Left ventricle myocardium inferior (tissue), 1 donor: ENCODE data around the gene SART1. TPM values are rescaled to one million over a fixed set of nuclear protein-coding genes. Genes with fewer than 3 reads are reported as not detected.

Experiments used
- DNase-seq: peaks from one replicate; pipeline ENCODE4 v3.0.0-alpha.2; 2020
- H3K27ac ChIP-seq: fragments of 200-600 bp; replicated peaks from 2 replicates; pipeline ENCODE4 v1.8.0; 2021
- H3K27me3 ChIP-seq: fragments of 200-600 bp; 2 replicates; pipeline ENCODE4 v1.8.0; 2021; ENCODE audit warnings: low read depth
- H3K36me3 ChIP-seq: fragments of 200-600 bp; 2 replicates; pipeline ENCODE4 v1.8.0; 2021
- H3K4me1 ChIP-seq: fragments of 200-600 bp; 2 replicates; pipeline ENCODE4 v1.8.0; 2021
- H3K4me3 ChIP-seq: fragments of 200-600 bp; 2 replicates; pipeline ENCODE4 v1.8.0; 2021; ENCODE audit warnings: mild to moderate bottlenecking, moderate library complexity
- H3K9me3 ChIP-seq: fragments of 200-600 bp; replicated peaks from 2 replicates; pipeline ENCODE4 v1.8.0; 2021
- CTCF ChIP-seq: fragments of 200-600 bp; IDR thresholded peaks from 2 replicates; pipeline ENCODE4 v1.8.0; 2021; ENCODE audit warnings: antibody characterized with exemption, mild to moderate bottlenecking, borderline replicate concordance
- intact Hi-C: fragments of 100-400 bp; cut with micrococcal nuclease; formaldehyde crosslinking; loops from one replicate; pipeline ENCODE4 v1.11.0; 2022
- total RNA-seq: library from RNA; stranded (reverse); fragmentation: NEBNext Ultra II Directional; extraction: Animal tissue kit (Norgen Biotek cat#: 25700); gene quantifications from one replicate; pipeline ENCODE4 v1.2.1, GENCODE V29; 2021
- donor health status: DM: no; HTN: yes; CAD: no; lungs with severe emphysema.

The SART1 gene
- total RNA-seq, 1 donor from 2014 or later, result 30.7 TPM

GRCh38 chr11:65968600-65969482, 7.3 kb downstream of the SART1 start:
- Histone ChIP-seq H3K4me1 (peaks cover 8% of the 10 kb centered on the region), H3K4me3 (no peak overlapping the region), H3K27ac (no peak overlapping the region), H3K36me3 (peaks cover 73% of the 10 kb centered on the region), H3K9me3 (no peaks in the 10 kb centered on the region), H3K27me3 (no peaks in the 10 kb centered on the region)
- TF ChIP-seq CTCF, result no peak
- intact Hi-C loops, result no loop called here
- DNase-seq, result no peak

DNA sequence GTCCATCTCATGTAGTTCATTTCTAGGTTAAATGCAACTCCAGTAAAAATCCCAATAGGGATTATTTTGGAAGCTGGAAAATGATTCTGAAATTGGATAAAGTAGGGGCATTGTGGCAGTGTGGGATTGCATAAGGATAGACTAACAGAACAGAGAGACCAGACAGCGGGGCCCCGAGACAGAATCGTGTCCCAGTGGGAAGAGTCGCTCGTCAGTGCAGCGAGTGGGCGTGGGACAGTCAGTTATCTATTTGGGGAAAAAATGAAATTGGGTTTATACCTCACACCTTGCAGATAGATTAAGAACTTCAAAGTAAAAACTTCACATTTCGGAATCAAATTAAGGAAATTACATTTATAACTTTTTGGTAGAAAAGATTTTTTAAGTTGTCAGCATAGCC, 10.6 kb downstream of the SART1 start:
- Histone ChIP-seq H3K4me1 (no peaks in the 10 kb centered on the region), H3K27me3 (no peaks in the 10 kb centered on the region), H3K9me3 (no peaks in the 10 kb centered on the region), H3K4me3 (no peak overlapping the region), H3K36me3 (peaks cover 58% of the 10 kb centered on the region), H3K27ac (no peak overlapping the region)
- no peak for DNase-seq
- intact Hi-C loops, result no loop called here
- TF ChIP-seq CTCF, result no peak

DNA sequence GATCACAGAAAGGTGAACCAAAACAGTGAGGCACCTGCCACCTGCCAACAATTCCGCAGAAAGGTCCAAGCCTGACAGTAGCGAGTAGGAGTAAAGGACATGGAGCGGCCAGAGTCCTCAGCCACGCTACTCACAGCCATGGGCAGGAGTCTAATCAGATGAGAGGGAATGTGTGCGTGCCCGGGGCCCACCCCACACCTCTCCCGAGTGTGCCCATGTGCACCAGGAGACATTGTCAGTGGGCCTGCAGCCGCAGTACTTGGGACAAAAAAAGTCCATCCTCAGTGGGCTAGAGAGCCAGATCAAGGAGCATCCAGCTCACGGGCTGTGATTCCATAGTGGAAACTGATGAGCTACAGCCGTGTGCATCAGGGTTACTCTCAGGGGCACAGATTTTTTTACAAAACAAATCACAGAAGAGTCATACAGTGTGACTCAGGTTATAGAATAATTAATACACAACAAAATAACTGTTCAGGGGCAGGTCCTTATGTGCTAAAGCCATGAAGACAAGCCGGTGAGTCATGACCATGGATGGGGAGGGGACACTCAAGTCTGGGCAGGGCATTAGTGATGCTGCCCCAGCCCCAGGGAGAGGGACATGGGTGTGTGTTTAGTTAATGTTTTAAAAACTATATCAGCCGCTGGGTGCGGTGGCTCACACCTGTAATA, 12.0 kb downstream of the SART1 start:
- Histone ChIP-seq H3K9me3 (no peaks in the 10 kb centered on the region), H3K36me3 (peaks cover 58% of the 10 kb centered on the region), H3K27me3 (no peaks in the 10 kb centered on the region), H3K4me1 (no peaks in the 10 kb centered on the region), H3K27ac (no peak overlapping the region), H3K4me3 (no peak overlapping the region)
- DNase-seq, result no peak
- TF ChIP-seq CTCF, result no peak
- intact Hi-C loops, result no loop called here

- no peaks in the 10 kb centered on the region for H3K4me1 ChIP-seq
- no peak overlapping the region for H3K27ac ChIP-seq
- H3K36me3 ChIP-seq, result peaks cover 53% of the 10 kb centered on the region
- intact Hi-C loops, result loop anchor here (5.0 kb wide), 1 partner anchor 353 kb away; no protein-coding TSS in a partner anchor
- no peak for TF ChIP-seq CTCF
- no peaks in the 10 kb centered on the region for H3K27me3 ChIP-seq
- DNase-seq, result no peak
- H3K9me3 ChIP-seq, result no peaks in the 10 kb centered on the region
- no peak overlapping the region for H3K4me3 ChIP-seq
Measured at GRCh38 chr11:65975771-65976170, 14.2 kb downstream of the SART1 start.

DNA sequence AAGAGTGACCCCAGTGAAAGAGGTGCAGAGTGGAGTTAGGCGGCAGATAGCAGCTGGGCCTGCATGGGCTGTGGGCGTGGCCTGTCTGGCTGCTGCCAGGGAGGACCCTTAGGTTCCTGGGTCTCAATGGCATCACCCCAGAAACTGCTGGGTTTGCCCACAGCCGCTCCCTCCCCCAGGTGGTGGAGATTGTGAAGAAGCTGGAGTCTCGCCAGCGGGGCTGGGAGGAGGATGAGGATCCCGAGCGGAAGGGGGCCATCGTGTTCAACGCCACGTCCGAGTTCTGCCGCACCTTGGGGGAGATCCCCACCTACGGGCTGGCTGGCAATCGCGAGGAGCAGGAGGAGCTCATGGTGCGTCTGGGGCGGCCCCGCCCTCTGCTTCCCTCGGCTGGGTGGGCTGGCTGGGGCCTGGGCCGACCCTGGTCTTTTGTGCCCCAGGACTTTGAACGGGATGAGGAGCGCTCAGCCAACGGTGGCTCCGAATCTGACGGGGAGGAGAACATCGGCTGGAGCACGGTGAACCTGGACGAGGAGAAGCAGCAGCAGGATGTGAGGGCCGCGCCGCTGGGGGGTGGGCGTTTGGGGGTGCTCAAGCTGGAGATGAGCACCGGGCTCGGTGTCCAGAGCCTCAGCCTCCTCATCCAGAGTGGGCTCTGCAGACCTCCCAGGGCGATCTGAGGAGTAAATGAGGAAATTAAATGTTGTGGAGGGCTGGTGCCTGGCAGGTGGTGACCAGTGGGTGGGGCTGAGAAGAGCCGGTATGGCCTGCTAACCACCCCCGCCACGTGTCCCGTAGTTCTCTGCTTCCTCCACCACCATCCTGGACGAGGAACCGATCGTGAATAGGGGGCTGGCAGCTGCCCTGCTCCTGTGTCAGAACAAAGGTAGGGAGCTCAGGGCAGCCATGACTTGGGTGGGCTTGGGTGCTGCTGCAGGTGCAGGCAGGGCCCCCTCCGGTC, 15.0 kb downstream of the SART1 start:
- TF ChIP-seq CTCF, result no peak
- H3K9me3 ChIP-seq, result no peaks in the 10 kb centered on the region
- H3K27ac ChIP-seq, result no peak overlapping the region
- H3K4me1 ChIP-seq, result no peaks in the 10 kb centered on the region
- no peak overlapping the region for H3K4me3 ChIP-seq
- intact Hi-C loops, result loop anchor here (5.0 kb wide), 1 partner anchor 354 kb away; no protein-coding TSS in a partner anchor
- DNase-seq, result no peak
- H3K27me3 ChIP-seq, result no peaks in the 10 kb centered on the region
- peaks cover 53% of the 10 kb centered on the region for H3K36me3 ChIP-seq
